ENCODE data around the gene CCDC175.
A peak's percentile ranks its signal among the peaks of the same experiment; 100 is the strongest.

The CCDC175 gene

DNA sequence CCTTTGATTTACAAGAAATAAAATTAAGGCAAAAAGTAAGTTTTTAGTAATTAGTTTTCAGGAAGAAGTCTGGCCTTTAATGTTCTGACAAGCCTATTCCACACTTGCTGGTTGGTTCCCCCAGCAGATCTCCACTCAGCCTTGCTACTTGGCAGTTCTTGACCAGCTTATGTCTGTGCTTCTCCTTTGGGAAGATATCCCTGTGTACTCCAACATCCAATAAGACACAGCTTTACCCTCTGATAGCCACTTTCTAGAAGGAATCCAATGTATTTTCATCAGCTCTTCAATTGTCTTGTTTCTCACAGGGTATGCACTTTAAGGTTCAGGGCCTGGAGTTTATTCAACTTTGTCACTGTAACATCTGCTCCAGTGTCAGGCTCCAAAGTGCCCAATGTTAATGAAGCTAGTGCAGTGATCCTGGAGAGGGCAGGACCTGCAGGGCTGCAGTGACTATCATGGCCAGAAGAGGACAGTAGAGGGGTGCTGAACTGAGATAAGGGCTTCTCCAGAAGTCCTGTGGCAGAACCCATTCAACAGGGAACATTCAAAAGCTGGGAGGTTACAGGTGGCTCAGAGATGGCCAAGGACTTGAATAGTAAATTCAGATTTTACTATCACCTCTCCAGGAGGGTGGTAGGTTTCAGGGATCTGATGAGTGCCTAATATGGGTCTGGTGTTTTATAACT is 69.4 kb downstream of the CCDC175 start:
- H4K20me1 ChIP-seq (ENCODE audit: insufficient read depth, low read length), result no peaks in the 10 kb centered on the region
- H3K9ac ChIP-seq (ENCODE audit: low read length), result no peak overlapping the region
- H3K36me3 ChIP-seq (replicated peaks; ENCODE audit: insufficient read depth, low read length), result no peaks in the 10 kb centered on the region

DNA sequence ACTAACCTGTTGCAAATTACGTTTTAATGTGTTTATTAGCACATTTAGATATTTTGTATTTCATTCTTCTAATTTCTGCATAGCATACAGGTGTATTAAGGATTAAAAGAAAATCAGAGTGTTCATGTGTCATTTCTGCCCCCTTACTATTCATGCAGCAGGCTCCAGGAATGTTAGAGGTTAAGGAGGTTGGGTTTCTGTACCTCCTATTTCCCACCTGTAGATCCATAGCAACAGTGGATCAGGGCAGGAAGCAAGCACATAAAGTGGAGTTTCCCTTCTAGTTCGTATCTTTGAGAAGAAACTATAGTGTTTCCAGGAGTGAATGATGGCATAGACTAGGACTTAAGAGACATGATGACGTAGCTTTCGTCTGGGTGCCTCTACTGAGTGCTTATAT is 73.4 kb downstream of the CCDC175 start:
- H3K27ac ChIP-seq (ENCODE audit: low read length), result no peak overlapping the region
- H2AFZ ChIP-seq (ENCODE audit: low read length), result no peak overlapping the region
- H3K79me2 ChIP-seq (ENCODE audit: low read length), result no peaks in the 10 kb centered on the region
- H3K9me2 ChIP-seq (replicated peaks; ENCODE audit: insufficient read depth, low read length), result no peaks in the 10 kb centered on the region
- no peaks in the 10 kb centered on the region for H4K20me1 ChIP-seq (ENCODE audit: insufficient read depth, low read length)
- H3K4me3 ChIP-seq (ENCODE audit: low read length), result no peak overlapping the region
- H3K27me3 ChIP-seq (replicated peaks; ENCODE audit: insufficient read depth, low read length), result no peaks in the 10 kb centered on the region
- no peak overlapping the region for H3K9ac ChIP-seq (ENCODE audit: low read length)
- H3K4me2 ChIP-seq (ENCODE audit: low read depth, low read length), result no peak overlapping the region
- H3K4me1 ChIP-seq (ENCODE audit: low read length), result no peaks in the 10 kb centered on the region
- TF ChIP-seq EZH2phosphoT487 (IDR thresholded peaks at IDR 0.05; ENCODE audit: low read length), result no peak
- no peak for TF ChIP-seq EZH2 (optimal IDR thresholded peaks at IDR 0.05; ENCODE audit: low read depth, low read length)
- TF ChIP-seq, protein P1, sequence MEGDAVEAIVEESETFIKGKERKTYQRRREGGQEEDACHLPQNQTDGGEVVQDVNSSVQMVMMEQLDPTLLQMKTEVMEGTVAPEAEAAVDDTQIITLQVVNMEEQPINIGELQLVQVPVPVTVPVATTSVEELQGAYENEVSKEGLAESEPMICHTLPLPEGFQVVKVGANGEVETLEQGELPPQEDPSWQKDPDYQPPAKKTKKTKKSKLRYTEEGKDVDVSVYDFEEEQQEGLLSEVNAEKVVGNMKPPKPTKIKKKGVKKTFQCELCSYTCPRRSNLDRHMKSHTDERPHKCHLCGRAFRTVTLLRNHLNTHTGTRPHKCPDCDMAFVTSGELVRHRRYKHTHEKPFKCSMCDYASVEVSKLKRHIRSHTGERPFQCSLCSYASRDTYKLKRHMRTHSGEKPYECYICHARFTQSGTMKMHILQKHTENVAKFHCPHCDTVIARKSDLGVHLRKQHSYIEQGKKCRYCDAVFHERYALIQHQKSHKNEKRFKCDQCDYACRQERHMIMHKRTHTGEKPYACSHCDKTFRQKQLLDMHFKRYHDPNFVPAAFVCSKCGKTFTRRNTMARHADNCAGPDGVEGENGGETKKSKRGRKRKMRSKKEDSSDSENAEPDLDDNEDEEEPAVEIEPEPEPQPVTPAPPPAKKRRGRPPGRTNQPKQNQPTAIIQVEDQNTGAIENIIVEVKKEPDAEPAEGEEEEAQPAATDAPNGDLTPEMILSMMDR (IDR thresholded peaks at IDR 0.05; ENCODE audit: low read length), result no peak
- H3K36me3 ChIP-seq (replicated peaks; ENCODE audit: insufficient read depth, low read length), result no peaks in the 10 kb centered on the region
- H3K9me3 ChIP-seq (replicated peaks; ENCODE audit: insufficient read depth, low read length), result no peaks in the 10 kb centered on the region
- no peaks in the 10 kb centered on the region for H3F3A ChIP-seq (ENCODE audit: insufficient read depth, low read length)
- no peak for DNase-seq

More for the DNA sequence above, 69.4 kb downstream of the CCDC175 start:
- H3K79me2 ChIP-seq (ENCODE audit: low read length), result no peaks in the 10 kb centered on the region
- H3K4me1 ChIP-seq (ENCODE audit: low read length), result no peaks in the 10 kb centered on the region
- DNase-seq, result peak; percentile 34
- no peak overlapping the region for H3K4me3 ChIP-seq (ENCODE audit: low read length)
- no peaks in the 10 kb centered on the region for H3K9me2 ChIP-seq (replicated peaks; ENCODE audit: insufficient read depth, low read length)
- no peaks in the 10 kb centered on the region for H3K9me3 ChIP-seq (replicated peaks; ENCODE audit: insufficient read depth, low read length)
- no peak overlapping the region for H2AFZ ChIP-seq (ENCODE audit: low read length)
- H3K27ac ChIP-seq (ENCODE audit: low read length), result no peak overlapping the region
- no peaks in the 10 kb centered on the region for H3K27me3 ChIP-seq (replicated peaks; ENCODE audit: insufficient read depth, low read length)
- TF ChIP-seq, protein P1 (IDR thresholded peaks at IDR 0.05; ENCODE audit: low read length), result peak; percentile 71
- TF ChIP-seq EZH2 (optimal IDR thresholded peaks at IDR 0.05; ENCODE audit: low read depth, low read length), result no peak
- H3F3A ChIP-seq (ENCODE audit: insufficient read depth, low read length), result no peaks in the 10 kb centered on the region
- H3K4me2 ChIP-seq (ENCODE audit: low read depth, low read length), result no peak overlapping the region

DNA sequence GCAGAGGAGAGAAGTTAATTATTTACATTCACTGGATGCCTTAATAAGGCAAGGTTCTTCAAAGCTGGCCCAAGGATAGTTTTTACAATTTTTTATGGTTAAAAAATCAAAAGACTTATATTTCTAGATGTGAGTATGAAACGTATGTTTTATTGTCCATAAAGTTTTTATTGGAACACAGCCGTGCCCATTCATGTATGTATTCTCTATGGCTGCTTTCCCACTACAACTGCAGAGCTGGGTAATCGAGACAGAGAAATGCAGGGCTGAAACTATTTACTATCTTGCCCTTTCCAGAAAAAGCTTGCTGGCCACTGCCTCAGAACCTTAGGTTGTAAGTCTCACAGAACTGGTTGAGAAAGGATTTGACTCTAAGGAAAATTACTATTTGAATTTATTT is 75.9 kb downstream of the CCDC175 start:
- Histone ChIP-seq H4K20me1 (ENCODE audit: insufficient read depth, low read length) (no peaks in the 10 kb centered on the region), H3K27ac (ENCODE audit: low read length) (no peak overlapping the region), H2AFZ (ENCODE audit: low read length) (no peak overlapping the region), H3K79me2 (ENCODE audit: low read length) (no peaks in the 10 kb centered on the region), H3K9me3 (replicated peaks; ENCODE audit: insufficient read depth, low read length) (no peaks in the 10 kb centered on the region), H3K36me3 (replicated peaks; ENCODE audit: insufficient read depth, low read length) (no peaks in the 10 kb centered on the region), H3K4me1 (ENCODE audit: low read length) (no peaks in the 10 kb centered on the region), H3K4me3 (ENCODE audit: low read length) (no peak overlapping the region), H3K9ac (ENCODE audit: low read length) (no peak overlapping the region), H3K9me2 (replicated peaks; ENCODE audit: insufficient read depth, low read length) (no peaks in the 10 kb centered on the region), H3K4me2 (ENCODE audit: low read depth, low read length) (no peak overlapping the region), H3K27me3 (replicated peaks; ENCODE audit: insufficient read depth, low read length) (no peaks in the 10 kb centered on the region), H3F3A (ENCODE audit: insufficient read depth, low read length) (no peaks in the 10 kb centered on the region)
- no peak for DNase-seq
- no peak for TF ChIP-seq EZH2phosphoT487 (IDR thresholded peaks at IDR 0.05; ENCODE audit: low read length)
- TF ChIP-seq EZH2 (optimal IDR thresholded peaks at IDR 0.05; ENCODE audit: low read depth, low read length), result no peak
- TF ChIP-seq, protein P1 (IDR thresholded peaks at IDR 0.05; ENCODE audit: low read length), result no peak
